HG03457 (cell line): ENCODE measurements around the gene PKN1.
"Not testable (repeated sequence)": the region's sequence is repeated elsewhere in the genome, so short reads cannot be mapped to it uniquely, and the experiment has no call there.

Experiments used
- ATAC-seq: cut with Tn5 transposase; IDR thresholded peaks from one replicate; pipeline ENCODE4 v1.9.1; 2021; ENCODE audit warnings: moderate number of reproducible peaks; ENCODE audit not compliant: unreplicated experiment

The PKN1 gene

DNA sequence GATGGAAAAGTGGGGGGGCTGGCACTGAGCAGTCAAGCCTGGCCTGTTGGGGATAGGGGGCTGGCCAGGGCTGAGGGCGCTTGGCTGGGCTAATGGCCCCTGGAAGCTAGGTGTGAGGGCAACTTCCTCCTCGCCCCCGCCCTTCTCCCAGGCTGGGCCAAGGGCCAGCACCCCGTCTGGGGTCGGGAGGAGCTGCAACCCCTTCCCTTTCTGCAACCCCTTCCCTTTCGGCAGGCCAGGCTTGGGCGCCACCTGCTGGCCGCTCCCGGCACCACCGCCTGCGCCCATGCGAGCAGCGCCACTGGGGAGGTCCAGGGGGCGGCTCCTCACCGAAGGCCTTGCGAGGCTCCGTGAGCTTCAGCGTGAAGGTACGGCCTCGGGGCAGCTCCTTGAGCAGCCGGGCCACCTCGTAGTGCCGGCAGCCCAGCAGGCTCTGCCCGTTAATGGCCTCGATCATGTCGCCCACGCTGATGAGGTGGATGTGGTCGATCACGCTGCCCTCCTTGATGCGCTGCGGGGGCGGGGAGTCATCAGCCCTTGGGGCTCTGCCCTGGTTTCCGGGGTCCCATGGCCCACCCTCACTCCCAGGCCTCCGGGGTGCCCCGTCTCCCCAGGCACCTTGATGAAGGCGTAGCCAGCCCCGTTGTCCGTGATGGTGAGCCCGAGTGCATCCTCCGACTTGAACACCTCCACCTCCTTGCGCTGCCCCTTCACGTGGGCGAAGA lies 47.0 kb downstream of the PKN1 start:
- no peak for ATAC-seq

DNA sequence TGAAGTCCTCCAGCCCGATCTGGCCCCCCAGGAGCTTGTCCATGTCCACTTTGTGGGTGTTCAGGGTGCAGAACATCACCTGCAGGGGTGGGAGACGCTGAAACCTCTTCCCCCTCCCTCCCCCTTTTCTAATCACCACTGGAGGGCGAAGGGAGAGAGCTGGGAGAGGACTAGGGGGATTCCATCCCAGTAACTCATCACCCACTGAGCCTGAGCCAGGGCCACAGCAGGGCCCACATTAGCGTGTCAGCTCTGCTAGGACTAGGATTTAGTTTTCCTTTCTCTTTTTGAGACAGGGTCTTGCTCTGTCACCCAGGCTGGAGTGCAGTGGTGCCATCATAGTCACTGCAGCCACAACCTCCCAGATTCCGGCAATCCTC lies 47.6 kb downstream of the PKN1 start:
- ATAC-seq = no peak

DNA sequence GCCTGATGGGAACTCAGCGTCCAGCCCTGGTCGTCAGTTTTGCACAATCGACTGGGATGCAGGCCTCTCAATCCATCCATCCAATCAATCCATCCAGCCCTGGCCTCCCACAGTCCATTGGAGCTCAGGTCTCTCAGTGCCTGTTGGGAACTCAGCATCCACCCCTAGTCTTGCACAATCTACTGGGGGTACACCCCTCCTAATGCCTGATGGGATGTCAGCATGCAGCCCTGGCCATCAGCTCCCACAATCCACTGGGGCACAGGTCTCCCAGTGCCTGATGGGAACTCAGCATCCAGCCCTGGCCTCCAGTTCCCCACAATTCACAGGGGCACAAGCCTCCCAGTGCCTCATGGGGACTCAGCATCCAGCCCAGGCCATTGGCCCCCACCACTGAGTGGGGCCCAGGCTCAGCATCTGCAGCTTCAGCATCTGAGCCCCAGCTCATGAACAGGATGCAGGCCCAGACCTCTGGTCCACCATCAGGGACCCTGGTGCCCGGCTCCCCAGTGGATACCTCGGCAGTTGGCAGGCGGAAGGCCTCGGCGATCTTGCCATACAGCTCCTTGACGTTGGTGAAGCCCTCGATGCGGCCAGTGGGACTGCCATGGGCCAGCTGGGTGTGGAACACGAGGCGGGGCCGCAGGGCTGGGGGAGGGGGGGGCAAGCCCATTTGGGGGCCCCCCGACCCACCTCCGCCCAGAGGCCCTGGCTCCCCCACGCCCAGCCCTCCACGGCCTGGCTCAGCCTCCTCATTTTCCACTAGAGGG lies 49.3 kb downstream of the PKN1 start:
- no peak for ATAC-seq

GRCh38 chr19:14487370-14488125 lies 54.4 kb downstream of the PKN1 start:
- no peak for ATAC-seq

- no peak for ATAC-seq
Measured at GRCh38 chr19:14492756-14493337, 59.7 kb downstream of the PKN1 start.

GRCh38 chr19:14494411-14494810 lies 61.3 kb downstream of the PKN1 start:
- no peak for ATAC-seq

DNA sequence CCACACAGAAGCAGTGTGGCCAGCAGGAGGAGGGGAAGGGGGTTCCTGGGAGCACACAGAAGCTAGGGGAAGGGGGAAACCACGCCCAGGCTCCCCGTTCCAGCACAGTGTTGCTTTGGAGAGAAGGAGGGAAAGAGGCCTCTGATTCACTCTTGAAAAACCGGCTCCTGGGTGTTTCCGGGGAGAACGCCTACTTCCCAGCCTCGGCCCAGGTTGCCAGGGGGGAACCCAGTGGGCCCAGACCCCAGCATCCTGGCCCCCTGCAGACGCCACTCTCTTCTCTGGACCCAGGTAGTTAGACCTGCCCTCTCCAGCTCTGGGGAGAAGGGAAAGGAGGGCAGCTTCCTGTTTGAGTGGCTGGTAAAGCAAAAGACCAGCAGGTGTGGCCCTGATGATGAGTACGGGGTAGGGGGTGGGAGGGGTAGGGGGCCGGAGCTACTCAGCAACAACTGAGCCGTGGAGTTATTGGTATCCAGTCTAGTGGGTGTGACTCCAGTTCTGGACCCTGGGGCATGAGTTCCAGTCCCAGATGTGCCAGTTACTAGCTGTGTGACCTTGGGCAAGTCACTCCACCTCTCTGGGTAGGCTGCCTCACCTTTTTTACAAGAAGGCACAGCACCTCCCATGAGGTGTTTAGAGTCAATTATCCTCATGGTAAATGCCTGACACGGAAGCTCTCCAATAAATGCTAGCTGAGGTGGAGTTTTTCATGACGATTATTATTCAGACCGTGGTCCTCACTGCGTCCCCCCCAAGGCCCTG lies 62.0 kb downstream of the PKN1 start:
- no peak for ATAC-seq

DNA sequence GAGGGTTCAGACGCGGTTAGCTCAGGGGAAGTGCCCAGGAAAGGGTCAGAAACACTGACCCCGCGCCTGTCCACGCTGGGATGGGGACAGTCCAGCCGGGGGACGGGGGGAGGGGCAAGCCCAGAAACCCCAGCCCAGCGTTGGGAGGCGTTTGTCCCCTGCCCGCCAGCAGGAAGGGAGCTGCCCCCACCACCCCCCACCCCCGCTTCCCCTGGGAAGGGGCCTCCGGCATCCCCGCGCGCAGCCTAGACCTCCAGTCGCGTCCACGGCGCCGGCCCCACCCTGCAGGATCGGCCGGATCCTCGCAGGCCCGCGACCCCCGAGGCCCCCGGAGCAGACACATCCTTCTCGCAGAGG lies 62.5 kb downstream of the PKN1 start:
- ATAC-seq = no peak

- ATAC-seq = peak; percentile 53
Measured at GRCh38 chr19:14496029-14496833, 63.1 kb downstream of the PKN1 start, which contains the start of gene GIPC1. GIPC1 (minus strand) TSS chr19:14496127; CDS start chr19:14482976, 13,151 bp downstream.

DNA sequence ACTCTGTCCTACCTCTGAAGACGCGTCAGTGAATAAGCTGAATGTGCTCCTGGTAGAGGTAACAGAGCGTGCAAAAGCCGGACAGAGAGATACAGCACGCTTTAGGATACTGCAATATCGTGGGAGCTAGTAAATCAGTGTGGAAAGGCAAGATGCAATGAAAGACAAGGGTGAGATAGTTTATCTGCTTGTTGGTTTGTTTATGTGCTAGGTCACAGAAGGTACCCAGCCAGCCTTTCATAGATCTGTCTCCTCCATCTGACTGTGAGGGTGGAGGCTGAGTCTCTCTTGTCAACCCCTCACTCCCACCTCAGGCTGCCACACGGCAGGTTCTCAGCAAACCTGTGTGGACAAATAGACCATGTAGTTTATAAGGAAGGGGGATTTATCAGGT lies 63.7 kb downstream of the PKN1 start:
- ATAC-seq = no peak

DNA sequence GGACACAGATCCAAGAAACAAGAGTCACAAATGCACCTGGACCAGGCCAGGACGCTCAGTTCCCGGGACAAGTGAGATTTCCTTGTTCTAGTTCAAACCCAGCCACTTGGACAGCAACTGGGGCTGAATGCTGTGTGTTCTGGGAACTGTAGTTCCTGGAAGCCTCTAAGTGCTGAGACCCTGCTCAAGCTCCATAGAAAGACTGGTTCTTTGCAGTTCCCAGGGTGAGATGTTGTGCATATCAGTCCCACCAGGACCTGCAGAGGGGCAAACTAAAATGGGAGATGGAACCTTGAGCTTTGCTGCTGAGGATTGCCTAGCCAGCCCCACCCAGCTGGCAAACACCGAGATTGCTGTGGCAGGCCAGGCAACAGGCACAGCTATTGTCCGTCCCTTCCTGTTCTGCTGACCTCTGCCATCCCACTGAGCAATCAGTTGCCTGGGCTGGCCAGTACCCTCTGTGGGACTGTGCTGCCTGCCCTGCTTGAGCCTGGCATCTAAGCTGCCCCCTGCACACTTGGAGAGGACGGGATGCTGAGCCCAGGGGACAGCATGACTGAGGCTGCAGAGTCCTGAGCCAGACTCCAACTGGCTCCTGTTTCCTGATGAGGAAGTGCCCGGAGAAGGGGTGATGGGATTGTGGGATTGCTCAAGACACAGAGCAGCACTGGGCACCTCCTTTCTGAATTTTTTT lies 64.3 kb downstream of the PKN1 start:
- ATAC-seq = no peak

- no peak for ATAC-seq
Measured at GRCh38 chr19:14502334-14503092, 69.4 kb downstream of the PKN1 start.

DNA sequence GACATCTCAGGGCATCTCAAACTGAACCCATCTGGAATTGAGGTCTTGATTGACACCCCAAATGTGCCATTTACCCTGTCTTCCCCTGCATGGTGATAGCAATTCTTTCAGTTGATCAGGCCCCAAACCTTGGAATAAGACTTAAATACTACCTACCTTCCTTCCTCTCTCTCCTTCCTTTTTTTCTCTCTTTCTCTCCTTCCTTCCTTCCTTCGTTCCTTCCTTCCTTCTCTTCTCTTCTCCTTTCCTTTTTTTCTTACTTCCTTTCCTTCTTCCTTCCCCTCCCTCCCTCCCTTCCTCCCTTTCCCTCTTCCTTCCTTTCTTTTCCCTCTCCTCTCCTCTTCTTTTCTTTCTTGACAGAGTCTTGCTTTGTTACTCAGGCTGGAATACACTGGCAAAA lies 70.2 kb downstream of the PKN1 start:
- no peak for ATAC-seq

DNA sequence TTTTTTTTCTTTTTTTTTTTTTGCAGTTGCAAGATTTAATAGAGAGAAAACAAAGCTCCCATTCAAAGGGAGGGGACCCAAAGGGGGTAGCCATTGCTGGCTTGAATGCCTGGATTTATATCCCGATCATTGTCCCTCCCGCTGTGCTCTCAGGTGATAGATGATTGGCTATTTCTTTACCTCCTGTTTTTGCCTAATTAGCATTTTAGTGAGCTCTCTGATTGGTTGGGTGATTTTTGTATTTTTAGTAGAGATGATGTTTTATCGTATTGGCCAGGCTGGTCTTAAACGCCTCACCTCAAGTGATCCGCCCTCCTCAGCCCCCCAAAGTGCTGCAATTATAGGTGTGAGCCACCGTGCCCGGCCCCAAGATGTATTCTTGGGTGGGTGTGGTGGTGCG lies 71.5 kb downstream of the PKN1 start:
- ATAC-seq = not testable (repeated sequence)

- no peak for ATAC-seq
Measured at GRCh38 chr19:14505488-14506239, 72.6 kb downstream of the PKN1 start.

DNA sequence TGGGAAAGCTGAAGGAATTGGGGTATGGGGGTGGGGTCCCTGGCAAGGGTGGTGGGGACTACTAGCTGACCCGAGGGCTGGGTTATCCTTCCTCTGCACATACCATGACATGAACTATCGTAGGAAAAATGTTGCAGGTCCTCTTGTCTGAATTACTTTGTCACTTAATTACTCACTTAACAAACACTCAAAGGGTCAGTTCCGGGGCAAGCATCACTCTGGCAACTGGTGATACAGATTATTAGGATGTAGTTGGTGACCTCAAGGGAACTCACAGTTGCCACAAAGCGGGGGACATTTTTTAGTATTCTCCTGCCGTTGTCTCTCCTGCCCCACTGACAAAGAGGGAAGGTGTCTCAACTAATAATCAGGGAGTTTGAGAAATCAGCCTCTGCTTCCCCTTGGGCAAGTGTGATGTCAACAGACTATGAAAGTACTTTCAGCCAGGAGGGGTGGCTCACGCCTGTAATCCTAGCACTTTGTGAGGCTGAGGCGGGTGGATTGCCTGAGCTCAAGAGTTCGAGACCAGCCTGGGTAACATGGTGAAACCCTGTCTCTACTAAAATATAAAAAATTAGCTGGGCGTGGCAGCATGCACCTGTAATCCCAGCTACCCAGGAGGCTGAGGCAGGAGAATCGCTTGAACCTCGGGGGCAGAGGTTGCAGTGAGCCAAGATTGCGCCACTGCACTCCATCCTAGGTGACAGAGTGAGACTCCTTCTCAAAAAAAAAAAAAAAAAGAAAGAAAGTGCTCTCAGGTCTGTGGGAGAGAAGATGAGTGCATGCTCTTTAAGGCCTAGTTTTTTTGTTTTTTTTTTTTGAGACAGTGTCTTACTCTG lies 74.8 kb downstream of the PKN1 start:
- ATAC-seq = no peak
